Omental fat pad (tissue), 4 donors: Measurements from ENCODE around the gene DLK2. TPM values are rescaled to one million over a fixed set of nuclear protein-coding genes. Genes with fewer than 3 reads are reported as not detected.

Experiments used
- ATAC-seq: fragments of 150-250 bp; one replicate; pipeline ENCODE4 v1.9.1; 2016; ENCODE audit warnings: mild to moderate bottlenecking, moderate library complexity; ENCODE audit not compliant: low FRiP score
- DNase-seq: peaks from one replicate; pipeline ENCODE4 v3.0.0-alpha.2; 2019; ENCODE audit warnings: low spot score
- CTCF ChIP-seq, 3 donors: fragments of 450-650 bp; IDR thresholded peaks; one replicate each; pipeline ENCODE4 v1.5.1; 2016 to 2017; ENCODE audit warnings: antibody characterized with exemption in 3 of 3, mild to moderate bottlenecking in 3 of 3, moderate library complexity in 2 of 3
- total RNA-seq, 4 donors: library from RNA; depleted of rRNA; stranded (reverse); fragments of >200 nt; gene quantifications; one replicate each; pipeline ENCODE4 v1.1.0, GENCODE V29; 2016

The DLK2 gene
- total RNA-seq, 4 donors from 2014 or later = 1.1 to 1.5 (median 1.2) TPM; not detected in 1

- DNase-seq = no peak
- no peak for TF ChIP-seq CTCF (IDR thresholded peaks at IDR 0.05)
These were observed 19.5 kb downstream of the DLK2 start for GRCh38 chr6:43435682-43436437.

DNA sequence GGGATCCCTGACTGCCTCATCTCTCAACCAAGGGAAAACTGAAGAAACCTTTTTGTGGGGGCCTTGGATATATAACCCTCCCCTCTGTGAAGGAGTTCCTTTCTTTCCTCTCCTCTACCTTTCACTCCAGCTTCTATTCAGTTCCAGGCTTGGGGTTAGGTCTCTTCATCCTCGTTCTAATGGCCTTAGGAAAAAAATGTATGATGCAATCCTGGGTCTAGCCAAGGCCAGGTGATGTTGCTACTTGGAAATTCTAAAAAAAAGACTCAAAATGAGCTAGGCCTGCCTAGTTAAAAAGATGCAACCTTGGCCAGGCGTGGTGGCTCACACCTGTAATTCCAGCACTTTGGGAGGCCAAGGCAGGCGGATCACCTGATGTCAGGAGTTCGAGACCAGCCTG is 20.4 kb downstream of the DLK2 start:
- ATAC-seq (no peak), DNase-seq (no peak)
- no peak for TF ChIP-seq CTCF (IDR thresholded peaks at IDR 0.05)

More at GRCh38 chr6:43435682-43436437, 19.5 kb downstream of the DLK2 start:
- ATAC-seq = peak; percentile 8

DNA sequence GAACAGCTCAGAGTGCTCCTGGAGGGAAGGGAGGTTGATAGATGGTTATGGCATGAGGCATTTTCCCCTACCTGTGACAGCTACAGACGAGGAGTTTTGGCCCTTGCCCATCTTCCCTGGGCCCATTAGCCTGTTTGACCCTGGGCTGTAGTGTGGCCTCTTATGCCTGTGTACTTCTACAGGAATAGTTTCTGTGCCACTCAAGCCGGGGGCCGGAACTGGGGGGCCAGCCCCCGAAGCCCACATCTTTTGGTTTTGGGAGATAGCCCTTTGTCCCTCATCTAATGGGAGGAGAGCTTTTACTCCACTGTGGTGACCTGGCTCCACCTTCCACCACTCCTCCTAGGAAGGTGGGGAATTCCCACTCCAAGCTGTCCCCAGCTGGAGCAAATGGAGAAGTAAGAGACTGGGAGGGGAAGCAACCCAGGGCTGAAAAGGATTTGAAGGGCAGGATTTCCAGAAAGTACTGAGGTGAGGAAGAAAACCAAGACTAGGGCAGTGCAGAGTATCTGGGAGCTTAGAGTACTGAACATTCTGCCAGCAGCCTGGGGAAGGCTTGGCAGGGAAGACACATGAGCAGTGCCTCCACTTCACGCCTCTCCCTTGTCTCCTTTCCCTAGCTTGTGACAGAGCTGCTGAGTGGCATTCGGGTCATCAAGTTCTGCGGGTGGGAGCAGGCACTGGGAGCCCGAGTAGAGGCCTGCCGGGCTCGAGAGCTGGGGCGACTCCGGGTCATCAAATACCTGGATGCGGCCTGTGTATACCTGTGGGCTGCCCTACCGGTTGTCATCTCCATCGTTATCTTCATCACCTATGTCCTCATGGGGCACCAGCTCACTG is 21.1 kb downstream of the DLK2 start:
- no peak for ATAC-seq
- no peak for TF ChIP-seq CTCF (IDR thresholded peaks at IDR 0.05)
- DNase-seq = no peak

DNA sequence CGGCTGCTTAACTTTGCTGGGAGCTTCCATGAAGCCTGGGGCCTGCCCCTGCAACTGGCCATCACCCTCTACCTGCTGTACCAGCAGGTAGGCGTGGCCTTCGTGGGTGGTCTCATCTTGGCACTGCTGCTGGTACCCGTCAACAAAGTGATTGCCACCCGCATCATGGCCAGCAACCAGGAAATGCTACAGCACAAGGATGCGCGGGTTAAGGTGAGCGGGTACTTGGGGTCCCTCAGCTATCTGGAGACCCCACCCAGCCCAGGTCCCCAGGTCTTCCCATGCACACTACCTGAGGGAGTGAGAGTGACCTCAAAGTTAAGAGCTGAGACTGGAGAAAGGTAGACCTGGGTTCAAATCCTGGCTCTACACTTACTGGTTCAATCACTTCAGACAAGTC is 22.2 kb downstream of the DLK2 start:
- no peak for DNase-seq
- no peak for ATAC-seq
- no peak for TF ChIP-seq CTCF (IDR thresholded peaks at IDR 0.05)

DNA sequence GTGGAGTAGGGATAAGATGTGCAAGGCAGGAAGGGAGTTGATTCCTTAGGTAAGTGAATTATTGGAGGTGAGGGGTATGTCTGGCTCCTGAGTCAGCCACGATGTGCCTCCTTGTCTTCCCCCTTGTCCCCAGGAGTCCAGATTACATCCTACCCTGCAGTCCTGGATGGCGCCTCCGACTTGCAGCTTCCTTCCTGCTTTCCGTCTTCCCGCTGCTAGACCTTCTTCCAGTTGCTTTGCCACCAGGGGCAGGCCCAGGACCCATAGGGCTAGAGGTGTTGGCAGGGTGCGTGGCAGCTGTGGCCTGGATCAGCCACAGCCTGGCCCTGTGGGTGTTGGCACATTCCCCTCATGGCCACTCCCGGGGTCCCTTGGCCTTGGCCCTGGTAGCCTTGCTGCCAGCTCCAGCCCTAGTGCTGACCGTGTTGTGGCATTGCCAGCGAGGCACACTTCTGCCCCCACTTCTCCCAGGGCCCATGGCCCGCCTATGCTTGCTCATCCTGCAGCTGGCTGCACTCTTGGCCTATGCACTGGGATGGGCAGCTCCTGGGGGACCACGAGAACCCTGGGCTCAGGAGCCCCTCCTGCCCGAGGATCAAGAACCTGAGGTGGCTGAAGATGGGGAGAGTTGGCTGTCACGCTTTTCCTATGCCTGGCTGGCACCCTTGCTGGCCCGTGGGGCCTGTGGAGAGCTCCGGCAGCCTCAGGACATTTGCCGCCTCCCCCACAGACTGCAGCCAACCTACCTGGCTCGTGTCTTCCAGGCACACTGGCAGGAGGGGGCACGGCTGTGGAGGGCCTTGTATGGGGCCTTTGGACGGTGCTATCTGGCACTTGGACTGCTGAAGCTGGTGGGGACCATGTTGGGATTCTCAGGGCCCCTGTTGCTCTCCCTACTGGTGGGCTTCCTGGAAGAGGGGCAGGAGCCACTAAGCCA is 23.1 kb downstream of the DLK2 start:
- ATAC-seq = no peak
- no peak for DNase-seq
- no peak for TF ChIP-seq CTCF (IDR thresholded peaks at IDR 0.05)

DNA sequence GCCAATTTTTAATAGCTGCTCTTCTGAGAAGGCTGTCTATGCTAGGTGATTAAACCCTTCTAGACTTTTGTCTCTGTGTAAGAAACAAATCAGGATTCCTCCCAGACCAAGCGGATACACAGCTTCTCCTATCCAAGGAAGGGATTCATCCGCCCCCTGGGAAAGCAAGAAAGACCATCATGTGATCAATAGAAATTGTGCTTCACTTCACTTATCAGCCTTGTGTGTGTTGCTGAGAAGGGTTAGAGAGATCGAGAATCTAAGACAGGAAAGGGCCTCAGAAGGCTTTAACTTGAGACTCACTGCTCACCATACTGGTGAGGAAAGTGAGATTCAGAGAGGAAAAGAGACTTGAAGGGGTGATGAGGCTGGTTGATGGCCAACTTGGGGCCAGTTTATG is 26.5 kb downstream of the DLK2 start:
- ATAC-seq (no peak), DNase-seq (no peak)
- no peak for TF ChIP-seq CTCF (IDR thresholded peaks at IDR 0.05)
